GM18505 (cell line): ENCODE results near the gene MYL9.

Experiments
- ATAC-seq: cut with Tn5 transposase; IDR thresholded peaks from one replicate; pipeline ENCODE4 v1.9.1; 2021; ENCODE audit not compliant: unreplicated experiment
- POLR2A ChIP-seq: IDR thresholded peaks from 4 replicates; pipeline ENCODE4 v1.6.1; 2011; ENCODE audit warnings: borderline replicate concordance; ENCODE audit not compliant: insufficient read depth, insufficient read length; ENCODE audit errors: extremely low read depth

The MYL9 gene

DNA sequence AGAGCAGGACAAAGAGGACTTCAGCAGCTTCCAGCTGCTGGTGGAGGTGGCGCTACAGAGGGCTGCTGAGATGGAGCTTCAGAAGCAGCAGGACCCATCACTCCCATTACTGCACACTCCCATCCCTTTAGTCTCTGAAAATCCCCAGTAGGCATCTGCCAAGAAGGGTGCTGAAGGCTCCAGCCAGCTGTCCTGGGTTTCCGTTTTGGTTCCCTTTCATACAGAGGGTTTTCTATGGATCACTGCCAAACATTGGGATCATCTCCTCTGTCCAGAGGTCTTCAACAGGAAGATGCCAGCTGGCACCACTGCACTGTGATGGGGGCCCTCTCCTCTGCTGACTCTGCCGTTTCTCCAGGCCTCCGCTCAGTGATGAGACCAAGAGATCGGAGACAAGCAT is 50.0 kb downstream of the MYL9 start:
- ATAC-seq = no peak
- TF ChIP-seq POLR2A = no peak

DNA sequence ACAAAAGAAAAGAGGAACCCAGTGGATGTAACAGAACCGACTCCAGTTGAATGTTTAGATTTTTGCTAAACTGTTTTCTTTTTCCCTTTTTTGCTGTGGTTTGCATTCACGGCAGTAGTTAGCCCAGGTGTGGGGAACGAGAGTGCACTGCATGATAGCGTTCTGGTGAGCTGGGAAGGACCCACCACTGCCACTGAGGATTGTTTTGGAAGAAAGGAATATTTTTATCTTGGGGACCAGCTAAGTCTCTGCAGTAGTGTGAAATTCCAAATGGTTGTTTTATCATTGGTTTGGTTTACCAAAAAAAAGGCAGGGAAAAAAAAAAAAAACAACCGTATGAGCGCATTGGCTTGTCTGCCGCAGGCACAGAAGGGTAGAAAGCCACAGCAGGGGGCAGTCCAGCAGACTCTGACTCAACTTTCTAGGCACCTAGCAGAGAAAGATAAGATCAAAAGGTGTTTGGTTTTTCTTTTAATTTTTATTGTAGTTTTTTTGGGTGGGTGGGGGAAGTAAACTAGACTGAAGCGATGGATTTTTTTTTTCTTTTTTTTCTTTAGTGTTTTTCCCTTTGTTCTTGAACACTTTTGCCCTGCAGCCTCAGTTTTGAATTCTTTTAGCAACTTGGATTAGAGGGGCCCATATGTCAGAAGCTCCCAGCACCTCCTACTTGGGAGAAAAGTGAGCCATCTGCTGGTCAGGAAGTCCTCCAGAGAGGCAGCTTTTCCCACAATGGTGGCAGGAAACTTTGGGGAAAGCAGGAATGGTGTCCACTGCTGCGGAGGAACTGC is 50.7 kb downstream of the MYL9 start:
- no peak for ATAC-seq
- TF ChIP-seq POLR2A = no peak

- TF ChIP-seq POLR2A = no peak
- no peak for ATAC-seq
These were observed 52.1 kb downstream of the MYL9 start for GRCh38 chr20:36593347-36593929.

DNA sequence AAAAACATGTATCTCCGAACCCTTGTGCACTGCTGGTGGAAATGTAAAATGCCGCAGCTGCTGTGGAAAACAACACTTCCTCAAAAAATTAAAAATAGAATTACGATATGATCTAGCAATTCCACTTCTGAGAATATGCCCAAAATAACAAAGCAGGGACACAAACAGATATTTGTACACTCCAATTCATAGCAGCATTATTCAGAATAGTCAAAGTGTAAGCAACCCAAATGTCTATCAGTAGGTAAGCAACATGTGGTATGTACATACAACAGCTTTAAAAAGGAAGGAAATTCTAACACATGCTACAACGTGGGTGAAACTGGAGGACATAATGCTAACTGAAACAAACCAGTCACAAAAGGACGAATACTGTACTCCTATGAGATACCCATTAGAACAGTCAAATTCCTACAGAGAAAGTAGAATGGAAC is 58.6 kb downstream of the MYL9 start:
- ATAC-seq = no peak
- no peak for TF ChIP-seq POLR2A
